GM19395 (cell line): ENCODE data around the gene ZNF26.
"Not testable (repeated sequence)": the region's sequence is repeated elsewhere in the genome, so short reads cannot be mapped to it uniquely, and the experiment has no call there.

Experiments used
- ATAC-seq: cut with Tn5 transposase; IDR thresholded peaks from one replicate; pipeline ENCODE4 v1.9.1; 2021; ENCODE audit warnings: mild to moderate bottlenecking, moderate library complexity; ENCODE audit not compliant: unreplicated experiment

ZNF26 gene

GRCh38 chr12:132955094-132956010, 30.8 kb upstream of the ZNF26 start:
- peak; percentile 29 for ATAC-seq

GRCh38 chr12:132956011-132956788, 30.0 kb upstream of the ZNF26 start, which contains the start of gene ZNF605:
ZNF605 (minus strand) TSS chr12:132956306; CDS start chr12:132945635, 10,671 bp downstream.
- peak; percentile 94 for ATAC-seq

GRCh38 chr12:132961790-132962189, 24.4 kb upstream of the ZNF26 start:
- not testable (repeated sequence) for ATAC-seq

GRCh38 chr12:132963947-132964346, 22.2 kb upstream of the ZNF26 start:
- not testable (repeated sequence) for ATAC-seq

- no peak for ATAC-seq
Measured at GRCh38 chr12:132965796-132966195, 20.4 kb upstream of the ZNF26 start.

- ATAC-seq = no peak
Measured at GRCh38 chr12:132966676-132967415, 19.3 kb upstream of the ZNF26 start.

- no peak for ATAC-seq
Measured at GRCh38 chr12:132967736-132968135, 18.4 kb upstream of the ZNF26 start.

- no peak for ATAC-seq
Measured at GRCh38 chr12:132972374-132972773, 13.8 kb upstream of the ZNF26 start.

- not testable (repeated sequence) for ATAC-seq
Measured at GRCh38 chr12:132976870-132977269, 9.3 kb upstream of the ZNF26 start.

- peak; percentile 10 for ATAC-seq
Measured at GRCh38 chr12:132986885-132987225, 688 bp downstream of the ZNF26 start.

- no peak for ATAC-seq
Measured at GRCh38 chr12:132998741-132999140, 12.6 kb downstream of the ZNF26 start.

- ATAC-seq = no peak
Measured at GRCh38 chr12:133010657-133011297, 24.6 kb downstream of the ZNF26 start.

- no peak for ATAC-seq
Measured at GRCh38 chr12:133023566-133023965, 37.4 kb downstream of the ZNF26 start.

GRCh38 chr12:133026996-133027395, 40.8 kb downstream of the ZNF26 start:
- ATAC-seq = no peak

- peak; percentile 96 for ATAC-seq
Measured at GRCh38 chr12:133037207-133038005, 51.2 kb downstream of the ZNF26 start, which contains the start of gene ZNF84. ZNF84 (plus strand) TSS chr12:133037509; CDS start chr12:133041468, 3,959 bp downstream.

- no peak for ATAC-seq
Measured at GRCh38 chr12:133038118-133038709, 52.0 kb downstream of the ZNF26 start.

- ATAC-seq = no peak
Measured at GRCh38 chr12:133046698-133047097, 60.5 kb downstream of the ZNF26 start.

GRCh38 chr12:133057446-133057845, 71.3 kb downstream of the ZNF26 start:
- no peak for ATAC-seq
